SK-N-SH treated with all-trans-retinoic acid at 6 μM for 48 hours (cell line): ENCODE results near the gene TNRC6B.

Source experiments
- ATAC-seq: fragments of 200-7000 bp; cut with Tn5 transposase; 3 replicates; pipeline ENCODE4 v1.9.1; 2020; ENCODE audit warnings: mild to moderate bottlenecking, moderate library complexity
- ARNTL ChIP-seq: fragments of 450-650 bp; formaldehyde crosslinking; IDR thresholded peaks from 2 replicates; pipeline ENCODE4 v1.5.0; 2020; ENCODE audit warnings: low read depth, mild to moderate bottlenecking, moderate library complexity, borderline replicate concordance
- CREB5 ChIP-seq: fragments of 250-450 bp; sonication (Bioruptor Pico); IDR thresholded peaks from 2 replicates; pipeline ENCODE4 v1.5.1; 2020; ENCODE audit warnings: low read depth, mild to moderate bottlenecking, moderate library complexity
- CSDC2 ChIP-seq: fragments of 250-450 bp; sonication (Bioruptor Pico); IDR thresholded peaks from 2 replicates; pipeline ENCODE4 v1.5.0; 2020; ENCODE audit warnings: mild to moderate bottlenecking, moderate library complexity
- CSRNP3 ChIP-seq: fragments of 250-450 bp; sonication (Bioruptor Pico); IDR thresholded peaks from 2 replicates; pipeline ENCODE4 v1.5.1; 2021; ENCODE audit warnings: mild to moderate bottlenecking, moderate library complexity
- GLIS3 ChIP-seq: fragments of 250-450 bp; sonication (Bioruptor Pico); IDR thresholded peaks from 2 replicates; pipeline ENCODE4 v1.5.0; 2020; ENCODE audit warnings: mild to moderate bottlenecking, moderate library complexity
- ISL1 ChIP-seq: fragments of 250-450 bp; sonication (Bioruptor Pico); IDR thresholded peaks from 2 replicates; pipeline ENCODE4 v2.1.2; 2022; ENCODE audit warnings: mild to moderate bottlenecking, moderate library complexity
- PATZ1 ChIP-seq: fragments of 250-450 bp; sonication (Bioruptor Pico); IDR thresholded peaks from 2 replicates; pipeline ENCODE4 v1.8.0; 2020; ENCODE audit warnings: mild to moderate bottlenecking, moderate library complexity, borderline replicate concordance
- POU6F1 ChIP-seq: fragments of 250-450 bp; sonication (Bioruptor Pico); IDR thresholded peaks from 2 replicates; pipeline ENCODE4 v1.8.0; 2021; ENCODE audit warnings: low read depth, mild to moderate bottlenecking, moderate library complexity, borderline replicate concordance
- SNAI2 ChIP-seq: fragments of 250-450 bp; sonication (Bioruptor Pico); IDR thresholded peaks from 2 replicates; pipeline ENCODE4 v1.5.0; 2020; ENCODE audit warnings: mild to moderate bottlenecking, moderate library complexity
- TCF4 ChIP-seq: fragments of 250-450 bp; sonication (Bioruptor Pico); IDR thresholded peaks from 2 replicates; pipeline ENCODE4 v1.8.0; 2021; ENCODE audit warnings: mild to moderate bottlenecking, moderate library complexity, borderline replicate concordance
- TSHZ2 ChIP-seq: fragments of 250-450 bp; sonication (Bioruptor Pico); IDR thresholded peaks from 2 replicates; pipeline ENCODE4 v1.5.0; 2020; ENCODE audit warnings: mild to moderate bottlenecking, moderate library complexity
- ZC3H10 ChIP-seq: fragments of 250-450 bp; sonication (Bioruptor Pico); IDR thresholded peaks from 2 replicates; pipeline ENCODE4 v1.5.1; 2021; ENCODE audit warnings: mild to moderate bottlenecking, moderate library complexity
- ZNF565 ChIP-seq: fragments of 450-650 bp; formaldehyde crosslinking; conservative IDR thresholded peaks from 2 replicates; pipeline ENCODE4 v1.5.0; 2020; ENCODE audit warnings: low read depth, mild to moderate bottlenecking, moderate library complexity
- ZNF70 ChIP-seq: fragments of 450-650 bp; formaldehyde crosslinking; IDR thresholded peaks from 2 replicates; pipeline ENCODE4 v1.5.0; 2020; ENCODE audit warnings: mild to moderate bottlenecking, moderate library complexity
- ZNF8 ChIP-seq: fragments of 450-650 bp; formaldehyde crosslinking; IDR thresholded peaks from 2 replicates; pipeline ENCODE4 v1.5.0; 2020; ENCODE audit warnings: mild to moderate bottlenecking, moderate library complexity

Gene TNRC6B

GRCh38 chr22:40345815-40346184 lies 168.1 kb downstream of the TNRC6B start:
- no peak for TF ChIP-seq SNAI2 (CRISPR knock-in tag)
- no peak for TF ChIP-seq CREB5 (CRISPR knock-in tag)
- no peak for TF ChIP-seq ZNF8
- no peak for TF ChIP-seq CSRNP3 (CRISPR knock-in tag)
- no peak for TF ChIP-seq TCF4 (CRISPR knock-in tag)
- TF ChIP-seq ZC3H10: no peak
- TF ChIP-seq GLIS3: no peak
- no peak for TF ChIP-seq ZNF565 (CRISPR knock-in tag)
- no peak for TF ChIP-seq CSDC2 (CRISPR knock-in tag)
- TF ChIP-seq TSHZ2 (CRISPR knock-in tag): no peak
- TF ChIP-seq, all 23 proteins: peak for 0
- peak; percentile 64 for ATAC-seq

GRCh38 chr22:40346185-40347118 lies 168.7 kb downstream of the TNRC6B start, which contains the start of gene ADSL:
Gene ADSL, plus strand, starts transcription at chr22:40346500. Its CDS starts 59 bp downstream, at chr22:40346559.
- ATAC-seq: peak; percentile 97

GRCh38 chr22:40347300-40347699 lies 169.6 kb downstream of the TNRC6B start:
- ATAC-seq: no peak
- no peak for TF ChIP-seq ISL1 (CRISPR knock-in tag)
- no peak for TF ChIP-seq ARNTL (CRISPR knock-in tag)
- TF ChIP-seq PATZ1 (CRISPR knock-in tag): no peak
- no peak for TF ChIP-seq CSRNP3 (CRISPR knock-in tag)
- TF ChIP-seq POU6F1 (CRISPR knock-in tag): no peak

More at GRCh38 chr22:40346185-40347118, 168.7 kb downstream of the TNRC6B start, which contains the start of gene ADSL:
- TF ChIP-seq TCF4 (CRISPR knock-in tag) (no peak), ZNF70 (CRISPR knock-in tag) (no peak), TSHZ2 (CRISPR knock-in tag) (no peak), CREB5 (CRISPR knock-in tag) (no peak)
